Activated T-cell treated with anti-CD3 and anti-CD28 coated beads, Interleukin-2, amount 50 U/mL, for 24 hours (primary cell): Measurements from ENCODE around the gene DYNC2H1.

Experiments used
- DNase-seq: peaks from one replicate; pipeline ENCODE4 v3.0.0-alpha.2; 2020
- H3K27ac Mint-ChIP-seq: 2 replicates; pipeline ENCODE4 v1.8.0; 2020; ENCODE audit warnings: mild to moderate bottlenecking, mixed read lengths
- H3K27me3 Mint-ChIP-seq: 2 replicates; pipeline ENCODE4 v1.8.0; 2020; ENCODE audit warnings: mixed read lengths
- H3K36me3 Mint-ChIP-seq: 2 replicates; pipeline ENCODE4 v1.8.0; 2020; ENCODE audit warnings: low read depth, mixed read lengths
- H3K4me1 Mint-ChIP-seq: 2 replicates; pipeline ENCODE4 v1.8.0; 2020; ENCODE audit warnings: low read depth, mixed read lengths
- H3K4me3 Mint-ChIP-seq: 2 replicates; pipeline ENCODE4 v1.8.0; 2020; ENCODE audit warnings: mild to moderate bottlenecking, moderate library complexity, mixed read lengths
- H3K9me3 Mint-ChIP-seq: 2 replicates; pipeline ENCODE4 v1.8.0; 2020; ENCODE audit warnings: mixed read lengths

Gene DYNC2H1

DNA sequence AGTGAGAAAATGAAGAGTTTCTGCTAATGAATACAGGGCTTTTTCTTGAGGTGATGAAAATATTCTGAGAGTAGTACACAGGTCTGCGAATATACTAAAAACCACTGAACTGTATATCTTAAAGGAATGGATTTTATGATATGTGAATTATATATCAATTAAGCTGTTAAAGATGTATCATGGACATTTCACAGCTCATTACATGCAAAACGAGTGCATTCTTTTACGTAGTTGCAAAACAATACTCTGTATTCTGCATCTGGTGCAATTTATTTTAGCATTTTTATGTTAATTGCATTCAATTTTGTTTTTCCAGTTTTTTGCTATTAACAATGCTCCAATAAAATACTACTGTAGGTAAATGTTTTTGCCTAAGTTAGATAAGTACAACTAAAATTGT is 411.6 kb downstream of the DYNC2H1 start:
- no peak for DNase-seq
- H3K27ac Mint-ChIP-seq = no peak overlapping the region
- H3K9me3 Mint-ChIP-seq = no peaks in the 10 kb centered on the region
- no peaks in the 10 kb centered on the region for H3K36me3 Mint-ChIP-seq
- no peaks in the 10 kb centered on the region for H3K4me1 Mint-ChIP-seq
- H3K27me3 Mint-ChIP-seq = peaks cover 2% of the 10 kb centered on the region
- H3K4me3 Mint-ChIP-seq = no peak overlapping the region

DNA sequence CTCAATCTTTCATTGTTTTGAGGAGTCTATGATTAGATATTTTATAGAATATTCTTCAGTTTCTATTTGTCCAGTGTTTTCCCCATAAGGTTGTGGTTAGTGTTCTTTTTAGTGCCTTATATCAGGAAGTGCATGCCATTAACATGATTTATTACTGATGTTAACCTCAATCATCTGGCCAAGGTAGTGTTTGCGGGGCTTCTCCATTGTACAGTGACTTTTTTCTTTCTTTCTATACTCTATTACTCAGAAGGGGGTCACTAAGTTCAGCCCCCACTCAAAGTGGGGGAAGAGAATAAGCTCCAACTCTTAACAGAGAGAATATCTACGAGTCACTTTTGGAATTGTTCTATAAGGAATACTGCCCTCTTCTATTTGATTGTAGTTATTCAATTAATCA is 415.8 kb downstream of the DYNC2H1 start:
- no peaks in the 10 kb centered on the region for H3K9me3 Mint-ChIP-seq
- no peaks in the 10 kb centered on the region for H3K36me3 Mint-ChIP-seq
- no peak overlapping the region for H3K27ac Mint-ChIP-seq
- no peaks in the 10 kb centered on the region for H3K4me1 Mint-ChIP-seq
- no peak for DNase-seq
- H3K4me3 Mint-ChIP-seq = no peak overlapping the region
- H3K27me3 Mint-ChIP-seq = peaks cover 3% of the 10 kb centered on the region

DNA sequence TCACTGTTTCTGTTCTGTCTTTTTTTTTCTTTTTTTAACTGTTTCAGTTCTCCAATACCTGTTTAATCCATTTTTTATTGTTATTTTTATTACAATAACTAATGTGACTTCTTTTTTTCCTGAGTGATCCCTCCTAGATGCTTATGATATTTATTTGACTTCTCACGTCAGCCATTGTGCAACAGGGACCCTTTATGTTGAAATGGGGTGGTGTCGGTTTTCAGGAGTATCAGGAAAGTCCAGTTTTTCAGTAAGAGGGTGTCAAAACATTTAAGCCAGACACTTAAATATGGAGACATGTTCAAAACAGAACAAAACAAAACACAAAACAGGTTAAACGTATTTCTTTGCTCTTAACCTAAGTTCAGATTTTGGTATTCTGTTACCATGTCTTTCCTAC is 418.8 kb downstream of the DYNC2H1 start:
- Mint-ChIP-seq H3K27me3 (peaks cover 9% of the 10 kb centered on the region), H3K4me1 (no peaks in the 10 kb centered on the region), H3K9me3 (no peaks in the 10 kb centered on the region), H3K36me3 (no peaks in the 10 kb centered on the region), H3K27ac (no peak overlapping the region), H3K4me3 (no peak overlapping the region)
- no peak for DNase-seq

DNA sequence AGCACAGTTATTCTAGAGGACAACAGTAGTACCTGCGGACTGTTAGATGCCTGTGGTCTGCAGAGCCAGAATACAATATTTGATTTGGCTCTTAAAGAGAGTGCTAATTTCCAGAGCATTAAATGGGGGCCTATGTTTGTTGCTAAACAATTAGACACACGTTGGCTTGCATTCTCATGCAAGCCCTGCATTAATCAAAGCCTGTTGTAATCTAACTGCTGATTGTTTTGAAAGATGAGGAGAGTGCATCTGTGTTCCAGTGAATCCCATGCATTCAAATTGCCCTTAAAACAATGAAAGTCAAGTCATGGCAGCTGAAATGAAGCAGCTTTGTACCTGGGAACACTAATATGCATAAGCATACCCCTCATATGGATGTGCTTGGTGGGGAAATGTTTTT is 419.4 kb downstream of the DYNC2H1 start:
- Mint-ChIP-seq H3K27me3 (peaks cover 15% of the 10 kb centered on the region), H3K4me1 (no peaks in the 10 kb centered on the region), H3K27ac (no peak overlapping the region), H3K9me3 (no peaks in the 10 kb centered on the region), H3K36me3 (no peaks in the 10 kb centered on the region), H3K4me3 (no peak overlapping the region)
- no peak for DNase-seq

DNA sequence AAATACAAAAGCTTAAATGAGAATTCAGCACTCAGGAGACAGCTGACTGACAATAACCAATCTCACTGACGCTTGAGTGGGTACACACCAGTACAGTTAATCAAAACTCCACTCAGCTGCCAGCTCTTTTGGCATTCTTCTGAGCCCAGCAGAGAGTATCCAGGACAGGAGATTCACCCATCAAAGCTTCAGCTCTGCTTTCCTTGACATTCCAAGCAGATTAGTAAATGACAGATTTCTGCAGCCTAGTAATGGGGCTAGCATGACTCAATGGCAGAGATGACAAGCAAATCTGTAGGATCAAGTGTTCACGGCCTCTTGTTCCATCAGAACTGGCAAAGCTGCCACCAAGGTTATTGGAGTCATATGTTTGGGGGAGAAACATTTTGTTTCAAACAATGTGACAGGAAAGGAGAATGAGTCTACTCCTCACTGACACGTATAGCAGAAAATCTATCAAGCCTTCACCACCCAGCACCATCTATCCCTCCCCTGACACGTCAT is 420.0 kb downstream of the DYNC2H1 start:
- no peak for DNase-seq
- no peaks in the 10 kb centered on the region for H3K36me3 Mint-ChIP-seq
- no peaks in the 10 kb centered on the region for H3K9me3 Mint-ChIP-seq
- no peaks in the 10 kb centered on the region for H3K4me1 Mint-ChIP-seq
- H3K27me3 Mint-ChIP-seq = peaks cover 18% of the 10 kb centered on the region
- no peak overlapping the region for H3K27ac Mint-ChIP-seq
- no peak overlapping the region for H3K4me3 Mint-ChIP-seq
